GM12873 (cell line): ENCODE measurements around the gene TGM3.

Source experiments
- CTCF ChIP-seq: IDR thresholded peaks from 2 replicates; pipeline ENCODE4 v1.5.1; 2012; ENCODE audit warnings: low read depth, mild to moderate bottlenecking, moderate library complexity, low read length, control low read depth; ENCODE audit not compliant: insufficient read depth; ENCODE audit errors: missing control alignments

Gene TGM3

GRCh38 chr20:2276015-2276414, 19.8 kb upstream of the TGM3 start:
- no peak for TF ChIP-seq CTCF

GRCh38 chr20:2279253-2279779, 16.5 kb upstream of the TGM3 start:
- no peak for TF ChIP-seq CTCF

GRCh38 chr20:2280082-2280481, 15.7 kb upstream of the TGM3 start:
- TF ChIP-seq CTCF = no peak

- no peak for TF ChIP-seq CTCF
These were observed 14.2 kb upstream of the TGM3 start for GRCh38 chr20:2281563-2281962.

GRCh38 chr20:2282181-2282580, 13.6 kb upstream of the TGM3 start:
- TF ChIP-seq CTCF = no peak

- no peak for TF ChIP-seq CTCF
These were observed 11.9 kb upstream of the TGM3 start for GRCh38 chr20:2283706-2284423.

GRCh38 chr20:2285193-2285592, 10.6 kb upstream of the TGM3 start:
- TF ChIP-seq CTCF = no peak
